ENCODE data around the gene NHLH1. TPM values are rescaled to one million over a fixed set of nuclear protein-coding genes. Genes with fewer than 3 reads are reported as not detected.

The NHLH1 gene
- polyA plus RNA-seq, 1 donor from 2014 or later = not detected

GRCh38 chr1:160346463-160346862 lies 20.4 kb upstream of the NHLH1 start:
- Mint-ChIP-seq H3K27ac (peak overlapping the region; percentile 86 to 95 (median 94)), H3K36me3 (peaks cover 3% of the 10 kb centered on the region), H3K27me3 (no peaks in the 10 kb centered on the region), H3K4me3 (peak overlapping the region in 3 of 4 donors; percentile 84 to 90 (median 89)), H3K4me1 (peaks cover 26 to 39% (median 35%) of the 10 kb centered on the region in 3 donors), H3K9me3 (no peaks in the 10 kb centered on the region)

- Mint-ChIP-seq H3K4me3 (peak overlapping the region; percentile 3 to 90 (median 86)), H3K9me3 (no peaks in the 10 kb centered on the region), H3K27ac (peak overlapping the region; percentile 86 to 95 (median 94)), H3K27me3 (no peaks in the 10 kb centered on the region), H3K36me3 (peaks cover 3% of the 10 kb centered on the region), H3K4me1 (peaks cover 22 to 34% (median 32%) of the 10 kb centered on the region in 3 donors)
Measured at GRCh38 chr1:160346958-160347357, 19.9 kb upstream of the NHLH1 start.

GRCh38 chr1:160351629-160352028 lies 15.2 kb upstream of the NHLH1 start:
- Mint-ChIP-seq H3K4me1 (peaks cover 9 to 11% (median 9%) of the 10 kb centered on the region in 3 donors), H3K4me3 (no peak overlapping the region), H3K36me3 (peaks cover 7% of the 10 kb centered on the region), H3K27me3 (no peaks in the 10 kb centered on the region), H3K27ac (no peak overlapping the region), H3K9me3 (no peaks in the 10 kb centered on the region)

GRCh38 chr1:160352555-160352954 lies 14.3 kb upstream of the NHLH1 start:
- Mint-ChIP-seq H3K9me3 (no peaks in the 10 kb centered on the region), H3K4me3 (no peak overlapping the region), H3K4me1 (peaks cover 0 to 3% (median 0%) of the 10 kb centered on the region in 3 donors), H3K27me3 (no peaks in the 10 kb centered on the region), H3K27ac (no peak overlapping the region), H3K36me3 (peaks cover 7% of the 10 kb centered on the region)

- H3K9me3 Mint-ChIP-seq = no peaks in the 10 kb centered on the region
- H3K4me1 Mint-ChIP-seq = no peaks in the 10 kb centered on the region
- H3K36me3 Mint-ChIP-seq = peaks cover 7% of the 10 kb centered on the region
- peak overlapping the region in 1 of 4 donors; percentile 39 for H3K4me3 Mint-ChIP-seq
- peak overlapping the region in 1 of 3 donors; percentile 14 for H3K27ac Mint-ChIP-seq
- no peaks in the 10 kb centered on the region for H3K27me3 Mint-ChIP-seq
Measured at GRCh38 chr1:160353223-160353622, 13.6 kb upstream of the NHLH1 start.

GRCh38 chr1:160354388-160354985 lies 12.4 kb upstream of the NHLH1 start:
- peaks cover 7% of the 10 kb centered on the region for H3K36me3 Mint-ChIP-seq
- H3K27me3 Mint-ChIP-seq = no peaks in the 10 kb centered on the region
- no peak overlapping the region for H3K4me3 Mint-ChIP-seq
- H3K4me1 Mint-ChIP-seq = no peaks in the 10 kb centered on the region
- H3K9me3 Mint-ChIP-seq = no peaks in the 10 kb centered on the region
- H3K27ac Mint-ChIP-seq = no peak overlapping the region

GRCh38 chr1:160357286-160358002 lies 9.4 kb upstream of the NHLH1 start:
- Mint-ChIP-seq H3K36me3 (peaks cover 7% of the 10 kb centered on the region), H3K9me3 (no peaks in the 10 kb centered on the region), H3K4me1 (no peaks in the 10 kb centered on the region), H3K27me3 (no peaks in the 10 kb centered on the region), H3K27ac (peak overlapping the region in 1 of 3 donors; percentile 74), H3K4me3 (no peak overlapping the region)

GRCh38 chr1:160358073-160358472 lies 8.8 kb upstream of the NHLH1 start:
- Mint-ChIP-seq H3K4me3 (no peak overlapping the region), H3K36me3 (peaks cover 3% of the 10 kb centered on the region), H3K4me1 (no peaks in the 10 kb centered on the region), H3K27me3 (no peaks in the 10 kb centered on the region), H3K27ac (no peak overlapping the region), H3K9me3 (no peaks in the 10 kb centered on the region)

- Mint-ChIP-seq H3K27me3 (no peaks in the 10 kb centered on the region), H3K4me3 (no peak overlapping the region), H3K36me3 (peaks cover 3% of the 10 kb centered on the region), H3K27ac (no peak overlapping the region), H3K9me3 (no peaks in the 10 kb centered on the region), H3K4me1 (no peaks in the 10 kb centered on the region)
Measured at GRCh38 chr1:160359559-160360226, 7.2 kb upstream of the NHLH1 start.

GRCh38 chr1:160360227-160360695 lies 6.6 kb upstream of the NHLH1 start:
- no peaks in the 10 kb centered on the region for H3K9me3 Mint-ChIP-seq
- no peak overlapping the region for H3K4me3 Mint-ChIP-seq
- H3K27ac Mint-ChIP-seq = no peak overlapping the region
- peaks cover 0 to 2% (median 0%) of the 10 kb centered on the region in 3 donors for H3K4me1 Mint-ChIP-seq
- H3K27me3 Mint-ChIP-seq = no peaks in the 10 kb centered on the region
- H3K36me3 Mint-ChIP-seq = peaks cover 3% of the 10 kb centered on the region

- H3K4me3 Mint-ChIP-seq = no peak overlapping the region
- peaks cover 5% of the 10 kb centered on the region for H3K36me3 Mint-ChIP-seq
- H3K27me3 Mint-ChIP-seq = no peaks in the 10 kb centered on the region
- H3K4me1 Mint-ChIP-seq = peaks cover 0 to 2% (median 0%) of the 10 kb centered on the region in 3 donors
- H3K27ac Mint-ChIP-seq = no peak overlapping the region
- H3K9me3 Mint-ChIP-seq = no peaks in the 10 kb centered on the region
Measured at GRCh38 chr1:160361199-160361598, 5.7 kb upstream of the NHLH1 start.

GRCh38 chr1:160361814-160362167 lies 5.1 kb upstream of the NHLH1 start:
- H3K36me3 Mint-ChIP-seq = peaks cover 4% of the 10 kb centered on the region
- no peaks in the 10 kb centered on the region for H3K9me3 Mint-ChIP-seq
- no peak overlapping the region for H3K27ac Mint-ChIP-seq
- no peaks in the 10 kb centered on the region for H3K27me3 Mint-ChIP-seq
- no peak overlapping the region for H3K4me3 Mint-ChIP-seq
- peaks cover 0 to 2% (median 0%) of the 10 kb centered on the region in 3 donors for H3K4me1 Mint-ChIP-seq

- Mint-ChIP-seq H3K27ac (peak overlapping the region in 1 of 3 donors; percentile 79), H3K36me3 (peaks cover 4% of the 10 kb centered on the region), H3K9me3 (no peaks in the 10 kb centered on the region), H3K4me3 (no peak overlapping the region), H3K27me3 (no peaks in the 10 kb centered on the region), H3K4me1 (peaks cover 0 to 2% (median 0%) of the 10 kb centered on the region in 3 donors)
Measured at GRCh38 chr1:160362168-160362957, 4.5 kb upstream of the NHLH1 start.

- peaks cover 0 to 2% (median 0%) of the 10 kb centered on the region in 3 donors for H3K4me1 Mint-ChIP-seq
Measured at GRCh38 chr1:160363010-160363409, 3.9 kb upstream of the NHLH1 start.

More at GRCh38 chr1:160363010-160363409, 3.9 kb upstream of the NHLH1 start:
- Mint-ChIP-seq H3K27me3 (no peaks in the 10 kb centered on the region), H3K27ac (peak overlapping the region in 2 of 3 donors; percentile 25 to 93), H3K4me3 (no peak overlapping the region), H3K9me3 (no peaks in the 10 kb centered on the region), H3K36me3 (peaks cover 4% of the 10 kb centered on the region)
